Pancreas (tissue), 10 donors: ENCODE measurements around the gene RTN4RL1. TPM values are rescaled to one million over a fixed set of nuclear protein-coding genes. Genes with fewer than 3 reads are reported as not detected.
A peak's percentile ranks its signal among the peaks of the same experiment; 100 is the strongest.

Experiments used
- ATAC-seq, 4 donors: fragments of 200-7000 bp; cut with Tn5 transposase; one replicate each; pipeline versions ENCODE4 v1.8.0 to v1.9.1; 2020; ENCODE audit warnings: mild to moderate bottlenecking in 4 of 4, moderate library complexity in 4 of 4
- DNase-seq, 6 donors: peaks; one replicate each; pipeline ENCODE4 v3.0.0-alpha.2; 2020
- FAIRE-seq: peaks from 2 replicates; lab custom pipeline; 2012; peaks lifted over from hg19 to GRCh38; lab: Jason Lieb, UNC
- H3K27ac ChIP-seq, 4 donors: fragments of 200-600 bp; sonication (generic); 1 replicate in 3 of 4; 2 replicates in 1 of 4; pipeline versions ENCODE4 v1.5.0 to v1.8.0; 2020
- H3K27me3 ChIP-seq, 4 donors: fragments of 200-600 bp; one replicate each; pipeline ENCODE4 v1.8.0; 2021
- H3K36me3 ChIP-seq, 3 donors: fragments of 200-600 bp; sonication (generic) in 1 of 3; one replicate each; pipeline versions ENCODE4 v1.5.0 to v1.8.0; 2020 to 2021
- H3K4me1 ChIP-seq, 3 donors: fragments of 200-600 bp; one replicate each; pipeline ENCODE4 v1.8.0; 2021
- H3K4me3 ChIP-seq, 4 donors: fragments of 200-600 bp; sonication (generic) in 2 of 4; one replicate each; pipeline versions ENCODE4 v1.5.0 to v1.8.0; 2020 to 2021
- H3K9me3 ChIP-seq, 4 donors: fragments of 200-600 bp; one replicate each; pipeline ENCODE4 v1.8.0; 2021
- CTCF ChIP-seq, 4 donors: fragments of 200-600 bp; sonication (generic) in 3 of 4; IDR thresholded peaks; one replicate each; pipeline versions ENCODE4 v1.5.0 to v1.8.0; 2021; ENCODE audit warnings: antibody characterized with exemption in 4 of 4
- WGBS, 2 donors: extraction: QIAGEN DNeasy Blood & Tissue Kit; methylation state at CpG; one replicate each; pipeline ENCODE4 v1.1.7; 2013; 5-methylcytosine and 5-hydroxymethylcytosine counted together
- intact Hi-C, 3 donors: fragments of 100-400 bp; cut with DNase I; formaldehyde crosslinking; loops; one replicate each; pipeline versions ENCODE4 v1.11.1 to v1.14.2; 2022
- polyA plus RNA-seq, 2 donors: library from polyadenylated mRNA; stranded (reverse); fragments of 200-250 nt; gene quantifications; one replicate each; pipeline ENCODE4 v1.2.3, GENCODE V29; 2013
- total RNA-seq, 6 donors: library from RNA; stranded (reverse); fragmentation: NEBNext Ultra II Directional in 4 of 6; extraction: Animal tissue kit (Norgen Biotek cat#: 25700) in 4 of 6; gene quantifications; one replicate each; pipeline versions ENCODE4 v1.2.1 to v1.2.4, GENCODE V29; 2021 to 2023
- donor health status: healthy with polysubstance abuse.
- donor health status: DM: no; HTN: no; CAD: no; lungs with moderate emphysema.
- donor health status: DM: no; HTN: no; CAD: no.
- donor health status: control.
- donor health status: control.
- donor health status: Bipolar disorder and iron deficiency.
- donor health status: DM: yes; HTN: yes; CAD: no.
- donor health status: DM: no; HTN: no; CAD: no.
- donor health status: DM: no; HTN: no; CAD: no.
- donor health status: DM: yes; HTN: yes; CAD: no.

RTN4RL1 gene
- total and polyA plus RNA-seq, 8 donors: 0.93 to 3.6 (median 2.1) TPM

DNA sequence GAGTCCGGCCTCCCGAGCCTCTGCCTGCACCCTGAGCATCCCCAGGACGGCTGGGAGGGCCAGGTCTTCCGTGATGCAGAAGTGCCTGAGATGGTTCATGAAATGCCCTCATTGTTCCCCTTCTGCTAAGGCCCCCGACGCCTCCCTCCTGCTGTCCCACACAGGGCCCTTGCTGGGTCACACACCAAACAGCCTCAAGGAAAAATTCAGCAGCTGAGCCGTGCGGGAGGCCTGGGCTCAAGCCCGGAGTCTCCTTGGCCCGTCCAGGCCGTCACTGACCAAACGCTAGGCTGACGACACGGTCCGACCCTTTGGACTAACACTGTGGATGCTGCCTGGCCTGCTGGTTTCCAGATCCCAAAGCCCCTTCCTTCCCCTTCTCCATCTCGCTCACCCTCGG, 90.2 kb downstream of the RTN4RL1 start:
- DNase-seq: no peak
- Histone ChIP-seq H3K4me3 (no peak overlapping the region), H3K27ac (no peak overlapping the region), H3K27me3 (no peaks in the 10 kb centered on the region), H3K9me3 (no peaks in the 10 kb centered on the region), H3K36me3 (no peaks in the 10 kb centered on the region), H3K4me1 (peaks cover 0 to 8% (median 5%) of the 10 kb centered on the region in 3 donors)
- TF ChIP-seq CTCF (IDR thresholded peaks at IDR 0.05): no peak
- ATAC-seq: no peak
- no peak for FAIRE-seq
- intact Hi-C loops: no loop called here
- WGBS, 2 donors: 81 to 84% methylated on average over 17 of the region's 17 CpGs

- no peak for DNase-seq
- no peaks in the 10 kb centered on the region for H3K9me3 ChIP-seq
- no peaks in the 10 kb centered on the region for H3K27me3 ChIP-seq
- peaks cover 0 to 8% (median 5%) of the 10 kb centered on the region in 3 donors for H3K4me1 ChIP-seq
- H3K36me3 ChIP-seq: no peaks in the 10 kb centered on the region
- FAIRE-seq: no peak
- no peak overlapping the region for H3K27ac ChIP-seq
- intact Hi-C loops: no loop called here
- ATAC-seq: no peak
- no peak for TF ChIP-seq CTCF (IDR thresholded peaks at IDR 0.05)
- no peak overlapping the region for H3K4me3 ChIP-seq
- 87 to 92% methylated on average over 27 of the region's 27 CpGs for WGBS, 2 donors
These were observed 91.0 kb downstream of the RTN4RL1 start for GRCh38 chr17:1933875-1934715.

- 21 to 27% methylated on average over 25 to 27 of the region's 27 CpGs for WGBS, 2 donors
- TF ChIP-seq CTCF (IDR thresholded peaks at IDR 0.05): no peak
- no peaks in the 10 kb centered on the region for H3K36me3 ChIP-seq
- peak overlapping the region in 3 of 4 donors; percentile 9 to 17 (median 11) for H3K27ac ChIP-seq
- peaks cover 0 to 8% (median 5%) of the 10 kb centered on the region in 3 donors for H3K4me1 ChIP-seq
- peak; percentile 78 to 90 (median 86) for ATAC-seq
- FAIRE-seq: no peak
- no peaks in the 10 kb centered on the region for H3K27me3 ChIP-seq
- H3K4me3 ChIP-seq: peak overlapping the region in 1 of 4 donors; percentile 17
- intact Hi-C loops: no loop called here
- H3K9me3 ChIP-seq: no peaks in the 10 kb centered on the region
- peak; percentile 34 to 85 (median 58) for DNase-seq
These were observed 93.1 kb downstream of the RTN4RL1 start for GRCh38 chr17:1931844-1932579.

- no peaks in the 10 kb centered on the region for H3K36me3 ChIP-seq
- DNase-seq: no peak
- intact Hi-C loops: no loop called here
- 67 to 68% methylated on average over 7 to 8 of the region's 8 CpGs for WGBS, 2 donors
- ATAC-seq: no peak
- H3K9me3 ChIP-seq: no peaks in the 10 kb centered on the region
- no peak overlapping the region for H3K4me3 ChIP-seq
- TF ChIP-seq CTCF (IDR thresholded peaks at IDR 0.05): no peak
- H3K4me1 ChIP-seq: peaks cover 0 to 8% (median 5%) of the 10 kb centered on the region in 3 donors
- no peaks in the 10 kb centered on the region for H3K27me3 ChIP-seq
- H3K27ac ChIP-seq: no peak overlapping the region
- no peak for FAIRE-seq
These were observed 94.8 kb downstream of the RTN4RL1 start for GRCh38 chr17:1930337-1930645.
